Right lobe of liver (tissue), 6 donors: ENCODE data around the gene FRMD3. TPM values are rescaled to one million over a fixed set of nuclear protein-coding genes. Genes with fewer than 3 reads are reported as not detected.

ENCODE experiments used
- ATAC-seq, 4 donors: fragments of 200-7000 bp; cut with Tn5 transposase; one replicate each; pipeline ENCODE4 v1.9.1; 2020; ENCODE audit warnings: mild to moderate bottlenecking in 4 of 4, moderate library complexity in 4 of 4
- DNase-seq, 3 donors: peaks; one replicate each; pipeline ENCODE4 v3.0.0-alpha.2; 2020
- H3K27ac ChIP-seq, 3 donors: fragments of 200-600 bp; one replicate each; pipeline ENCODE4 v1.8.0; 2022
- H3K27me3 ChIP-seq, 2 donors: fragments of 200-600 bp; one replicate each; pipeline ENCODE4 v1.8.0; 2022
- H3K36me3 ChIP-seq, 4 donors: fragments of 200-600 bp; sonication (generic) in 1 of 4; one replicate each; pipeline versions ENCODE4 v1.5.1 to v1.8.0; 2017 to 2022; ENCODE audit warnings: control low read depth in 1 of 4
- H3K4me1 ChIP-seq, 4 donors: fragments of 200-600 bp; sonication (generic) in 1 of 4; one replicate each; pipeline versions ENCODE4 v1.5.1 to v1.8.0; 2017 to 2022; ENCODE audit warnings: control low read depth in 1 of 4
- H3K4me3 ChIP-seq, 3 donors: fragments of 200-600 bp; one replicate each; pipeline ENCODE4 v1.8.0; 2022
- H3K9me3 ChIP-seq, 4 donors: fragments of 200-600 bp; sonication (generic) in 1 of 4; one replicate each; pipeline versions ENCODE4 v1.5.1 to v1.8.0; 2017 to 2022; ENCODE audit warnings: control low read depth in 1 of 4
- CTCF ChIP-seq, 4 donors: fragments of 200-600 bp in 3 of 4; fragments of 450-650 bp in 1 of 4; IDR thresholded peaks; one replicate each; pipeline versions ENCODE4 v1.5.1 to v1.8.0; 2016 to 2022; ENCODE audit warnings: antibody characterized with exemption in 4 of 4, mild to moderate bottlenecking in 2 of 4
- POLR2A ChIP-seq: fragments of 450-650 bp; IDR thresholded peaks from one replicate; pipeline ENCODE4 v1.6.1; 2017; ENCODE audit warnings: antibody characterized with exemption, mild to moderate bottlenecking
- WGBS: methylation state at CpG from one replicate; pipeline ENCODE4 v1.1.6; 2018; ENCODE audit warnings: low coverage, low lambda C conversion rate; ENCODE audit not compliant: insufficient coverage; ENCODE audit errors: missing lambda C conversion rate; 5-methylcytosine and 5-hydroxymethylcytosine counted together
- intact Hi-C, 2 donors: fragments of 100-400 bp; cut with DNase I; formaldehyde crosslinking; loops; one replicate each; pipeline versions ENCODE4 v1.11.2 to v1.14.1; 2022
- total RNA-seq, 6 experiments: library from RNA; depleted of rRNA in 2 of 6; stranded (reverse); fragments of >200 nt in 2 of 6; fragmentation: NEBNext Ultra II Directional in 3 of 6; extraction: Animal tissue kit (Norgen Biotek cat#: 25700) in 3 of 6; gene quantifications; one replicate each; pipeline versions ENCODE4 v1.1.0 to v1.2.4, GENCODE V29; 2016 to 2023
- donor health status: DM: no; HTN: yes; CAD: no.
- donor health status: DM: no; HTN: no; CAD: no.
- donor health status: DM: no; HTN: no; CAD: no.
- donor health status: DM: no; HTN: yes; CAD: no.
- donor health status: DM: no; HTN: yes; CAD: no.

Gene FRMD3
- total RNA-seq, 6 experiments from 2014 or later, result 0.28 to 0.88 (median 0.34) TPM

GRCh38 chr9:83476513-83476912 is 61.7 kb downstream of the FRMD3 start:
- H3K4me3 ChIP-seq, result no peak overlapping the region
- no peaks in the 10 kb centered on the region for H3K4me1 ChIP-seq
- no peaks in the 10 kb centered on the region for H3K27me3 ChIP-seq
- no peaks in the 10 kb centered on the region for H3K36me3 ChIP-seq
- WGBS, result 87% methylated on average over 4 of the region's 4 CpGs
- DNase-seq, result no peak
- no peak overlapping the region for H3K27ac ChIP-seq
- no peaks in the 10 kb centered on the region for H3K9me3 ChIP-seq
- intact Hi-C loops, result no loop called here
- no peak for ATAC-seq
- TF ChIP-seq POLR2A, result no peak
- no peak for TF ChIP-seq CTCF (IDR thresholded peaks at IDR 0.05)

GRCh38 chr9:83475741-83476140 is 62.5 kb downstream of the FRMD3 start:
- intact Hi-C loops, result no loop called here
- no peak for ATAC-seq
- no peak for TF ChIP-seq CTCF (IDR thresholded peaks at IDR 0.05)
- TF ChIP-seq POLR2A, result no peak
- Histone ChIP-seq H3K9me3 (no peaks in the 10 kb centered on the region), H3K4me1 (no peaks in the 10 kb centered on the region), H3K27ac (no peak overlapping the region), H3K36me3 (no peaks in the 10 kb centered on the region), H3K27me3 (no peaks in the 10 kb centered on the region), H3K4me3 (no peak overlapping the region)
- 88% methylated on average over 5 of the region's 5 CpGs for WGBS
- DNase-seq, result no peak

GRCh38 chr9:83474631-83475030 is 63.6 kb downstream of the FRMD3 start:
- Histone ChIP-seq H3K27ac (no peak overlapping the region), H3K36me3 (no peaks in the 10 kb centered on the region), H3K4me1 (no peaks in the 10 kb centered on the region), H3K4me3 (no peak overlapping the region), H3K27me3 (no peaks in the 10 kb centered on the region), H3K9me3 (no peaks in the 10 kb centered on the region)
- ATAC-seq (no peak), DNase-seq (no peak)
- intact Hi-C loops, result no loop called here
- TF ChIP-seq CTCF (IDR thresholded peaks at IDR 0.05) (no peak), POLR2A (no peak)

GRCh38 chr9:83473488-83473971 is 64.7 kb downstream of the FRMD3 start:
- H3K4me1 ChIP-seq, result no peaks in the 10 kb centered on the region
- intact Hi-C loops, result no loop called here
- whole genome bisulfite sequencing, result 32% methylated on average over 5 of the region's 5 CpGs
- H3K9me3 ChIP-seq, result no peaks in the 10 kb centered on the region
- no peak for DNase-seq
- H3K36me3 ChIP-seq, result no peaks in the 10 kb centered on the region
- no peaks in the 10 kb centered on the region for H3K27me3 ChIP-seq
- no peak overlapping the region for H3K27ac ChIP-seq
- no peak for TF ChIP-seq CTCF (IDR thresholded peaks at IDR 0.05)
- TF ChIP-seq POLR2A, result no peak
- no peak overlapping the region for H3K4me3 ChIP-seq
- peak; percentile 41 to 64 (median 45) for ATAC-seq

- ATAC-seq (peak; percentile 34 to 59 (median 45)), DNase-seq (no peak)
- Histone ChIP-seq H3K9me3 (no peaks in the 10 kb centered on the region), H3K36me3 (no peaks in the 10 kb centered on the region), H3K27ac (peak overlapping the region in 1 of 3 donors; percentile 20), H3K4me1 (no peaks in the 10 kb centered on the region), H3K4me3 (no peak overlapping the region), H3K27me3 (no peaks in the 10 kb centered on the region)
- intact Hi-C loops, result no loop called here
- 61% methylated on average over 4 of the region's 5 CpGs for WGBS
- no peak for TF ChIP-seq CTCF (IDR thresholded peaks at IDR 0.05)
- no peak for TF ChIP-seq POLR2A
Measured at GRCh38 chr9:83472764-83473163, 65.4 kb downstream of the FRMD3 start.
